Nephron (organoid): Measurements from ENCODE around the gene MIA2.

Experiments used
- H3K27ac Mint-ChIP-seq, 3 experiments: 2 replicates each; pipeline ENCODE4 v1.8.0; 2020; ENCODE audit warnings: mixed read lengths in 3 of 3, mild to moderate bottlenecking in 2 of 3, moderate library complexity in 1 of 3
- H3K27me3 Mint-ChIP-seq: 2 replicates; pipeline ENCODE4 v1.8.0; 2021; ENCODE audit warnings: low read depth, mild to moderate bottlenecking, moderate library complexity, mixed read lengths
- H3K36me3 Mint-ChIP-seq: 2 replicates; pipeline ENCODE4 v1.8.0; 2020; ENCODE audit warnings: low read depth, mixed read lengths
- H3K4me1 Mint-ChIP-seq: 2 replicates; pipeline ENCODE4 v1.8.0; 2020; ENCODE audit warnings: mixed read lengths
- H3K4me3 Mint-ChIP-seq, 3 experiments: 2 replicates each; pipeline ENCODE4 v1.8.0; 2020; ENCODE audit warnings: mild to moderate bottlenecking in 3 of 3, mixed read lengths in 3 of 3, moderate library complexity in 2 of 3
- H3K9me3 Mint-ChIP-seq: 2 replicates; pipeline ENCODE4 v1.8.0; 2020; ENCODE audit warnings: mixed read lengths
- TF ChIP-seq, protein P1 (sequence below), 3 experiments: fragments of 200-600 bp; sonication (generic); IDR thresholded peaks; one replicate each; pipeline ENCODE4 v1.5.0; 2021; ENCODE audit warnings: antibody characterized with exemption in 3 of 3; ENCODE audit not compliant: unreplicated experiment in 3 of 3

Gene MIA2

DNA sequence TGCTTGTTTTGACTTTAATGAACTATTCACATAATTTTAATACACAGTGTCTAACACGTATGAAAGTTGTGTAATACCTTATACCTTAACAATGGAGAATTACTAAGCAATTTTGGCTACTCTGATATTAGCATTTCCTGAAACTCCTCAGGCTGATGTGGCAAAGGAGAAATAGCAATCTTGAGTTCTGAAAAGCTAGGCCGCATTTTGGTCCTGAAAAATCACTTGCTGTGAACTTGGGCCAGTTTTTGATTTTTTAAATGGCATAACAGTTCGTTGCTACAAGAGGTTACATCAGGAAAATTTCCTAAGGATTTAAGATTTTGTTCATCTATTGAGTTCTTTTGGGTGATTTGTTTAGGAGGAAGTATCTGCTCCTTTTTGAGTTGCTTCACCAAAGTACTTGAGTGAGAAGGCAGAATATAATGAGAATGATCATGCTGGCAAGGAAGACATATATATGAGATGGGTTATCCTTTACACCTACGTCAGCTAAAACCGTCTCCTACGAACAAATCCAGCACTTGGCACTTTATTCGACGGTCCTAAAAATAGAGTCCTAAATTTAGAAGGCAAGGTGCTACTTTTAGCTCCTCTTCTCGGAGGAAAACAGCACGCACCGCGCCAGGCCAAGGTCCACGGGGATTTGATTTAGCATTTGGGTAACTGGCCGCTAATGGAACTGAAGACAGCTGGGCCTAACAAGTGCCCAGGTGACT, 32.2 kb downstream of the MIA2 start:
- TF ChIP-seq, protein P1, sequence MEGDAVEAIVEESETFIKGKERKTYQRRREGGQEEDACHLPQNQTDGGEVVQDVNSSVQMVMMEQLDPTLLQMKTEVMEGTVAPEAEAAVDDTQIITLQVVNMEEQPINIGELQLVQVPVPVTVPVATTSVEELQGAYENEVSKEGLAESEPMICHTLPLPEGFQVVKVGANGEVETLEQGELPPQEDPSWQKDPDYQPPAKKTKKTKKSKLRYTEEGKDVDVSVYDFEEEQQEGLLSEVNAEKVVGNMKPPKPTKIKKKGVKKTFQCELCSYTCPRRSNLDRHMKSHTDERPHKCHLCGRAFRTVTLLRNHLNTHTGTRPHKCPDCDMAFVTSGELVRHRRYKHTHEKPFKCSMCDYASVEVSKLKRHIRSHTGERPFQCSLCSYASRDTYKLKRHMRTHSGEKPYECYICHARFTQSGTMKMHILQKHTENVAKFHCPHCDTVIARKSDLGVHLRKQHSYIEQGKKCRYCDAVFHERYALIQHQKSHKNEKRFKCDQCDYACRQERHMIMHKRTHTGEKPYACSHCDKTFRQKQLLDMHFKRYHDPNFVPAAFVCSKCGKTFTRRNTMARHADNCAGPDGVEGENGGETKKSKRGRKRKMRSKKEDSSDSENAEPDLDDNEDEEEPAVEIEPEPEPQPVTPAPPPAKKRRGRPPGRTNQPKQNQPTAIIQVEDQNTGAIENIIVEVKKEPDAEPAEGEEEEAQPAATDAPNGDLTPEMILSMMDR (IDR thresholded peaks at IDR 0.05; ENCODE audit: unreplicated experiment in 3 of 3) = no peak
- Mint-ChIP-seq H3K4me3 (peak overlapping the region; percentile 88 to 96 (median 89)), H3K36me3 (peaks cover 8% of the 10 kb centered on the region), H3K27ac (peak overlapping the region; percentile 87 to 95 (median 90)), H3K4me1 (peaks cover 39% of the 10 kb centered on the region), H3K27me3 (no peaks in the 10 kb centered on the region), H3K9me3 (peaks cover 10% of the 10 kb centered on the region)

DNA sequence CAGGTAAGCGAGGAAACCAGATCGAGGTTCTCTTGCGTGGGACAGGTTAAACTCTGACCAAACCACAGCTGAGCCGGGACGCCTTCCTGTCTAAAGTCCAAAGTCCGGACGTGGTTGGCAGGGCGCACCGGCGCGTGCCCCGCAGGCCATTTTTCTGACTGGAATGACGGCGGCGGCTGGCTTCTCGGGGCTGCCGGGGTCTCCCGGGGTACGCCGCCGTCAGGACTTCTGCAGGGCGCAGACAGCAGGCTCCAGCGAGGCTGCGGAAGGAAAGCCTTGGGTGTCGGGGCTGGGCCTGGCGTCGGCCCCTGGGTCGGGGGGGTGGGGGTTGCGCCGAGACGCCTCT, 32.8 kb downstream of the MIA2 start:
- Mint-ChIP-seq H3K27me3 (no peaks in the 10 kb centered on the region), H3K27ac (peak overlapping the region; percentile 87 to 95 (median 90)), H3K4me3 (peak overlapping the region; percentile 88 to 96 (median 89)), H3K9me3 (peaks cover 12% of the 10 kb centered on the region), H3K4me1 (peaks cover 40% of the 10 kb centered on the region), H3K36me3 (peaks cover 14% of the 10 kb centered on the region)
- TF ChIP-seq, protein P1 (IDR thresholded peaks at IDR 0.05; ENCODE audit: unreplicated experiment in 3 of 3) = no peak

DNA sequence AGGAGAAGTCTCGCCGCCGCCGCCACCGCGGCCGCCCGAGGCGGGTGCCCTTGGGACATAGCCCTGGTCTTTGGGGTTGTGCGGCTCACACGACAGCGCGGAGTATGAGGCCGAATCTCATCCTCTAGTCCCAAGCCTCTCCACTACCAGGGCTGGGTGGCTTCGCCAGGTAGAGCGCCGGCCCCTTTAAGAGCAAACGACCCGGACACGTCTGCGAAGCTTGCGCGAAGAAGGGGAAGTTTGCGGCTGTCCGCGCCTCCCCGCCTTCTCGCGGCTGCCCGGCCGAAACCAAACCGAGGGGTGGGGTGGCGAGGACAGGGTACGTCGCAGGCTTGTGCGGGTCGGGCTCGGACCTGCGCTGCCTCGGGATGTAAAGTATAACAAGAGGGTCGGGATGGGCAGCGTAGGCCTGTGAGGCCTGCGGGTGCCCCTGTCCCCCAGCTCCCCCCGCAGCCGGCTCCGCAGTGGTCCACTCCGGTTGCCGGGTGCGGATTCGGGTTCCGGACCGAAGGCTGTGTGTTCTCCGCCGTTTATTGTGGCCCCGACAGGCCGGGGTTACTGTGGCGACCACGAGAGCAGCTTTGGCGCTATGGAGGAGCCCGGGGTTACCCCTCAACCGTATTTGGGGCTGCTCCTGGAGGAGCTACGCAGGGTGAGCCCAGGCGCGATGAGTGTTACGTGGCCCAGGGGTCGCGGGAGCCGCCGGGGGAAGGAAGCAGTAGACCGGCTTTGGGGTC, 33.3 kb downstream of the MIA2 start:
- Mint-ChIP-seq H3K4me1 (peaks cover 40% of the 10 kb centered on the region), H3K27me3 (no peaks in the 10 kb centered on the region), H3K27ac (peak overlapping the region; percentile 87 to 95 (median 90)), H3K9me3 (peaks cover 16% of the 10 kb centered on the region), H3K4me3 (peak overlapping the region; percentile 88 to 96 (median 89)), H3K36me3 (peaks cover 19% of the 10 kb centered on the region)
- TF ChIP-seq, protein P1 (IDR thresholded peaks at IDR 0.05; ENCODE audit: unreplicated experiment in 3 of 3) = no peak

DNA sequence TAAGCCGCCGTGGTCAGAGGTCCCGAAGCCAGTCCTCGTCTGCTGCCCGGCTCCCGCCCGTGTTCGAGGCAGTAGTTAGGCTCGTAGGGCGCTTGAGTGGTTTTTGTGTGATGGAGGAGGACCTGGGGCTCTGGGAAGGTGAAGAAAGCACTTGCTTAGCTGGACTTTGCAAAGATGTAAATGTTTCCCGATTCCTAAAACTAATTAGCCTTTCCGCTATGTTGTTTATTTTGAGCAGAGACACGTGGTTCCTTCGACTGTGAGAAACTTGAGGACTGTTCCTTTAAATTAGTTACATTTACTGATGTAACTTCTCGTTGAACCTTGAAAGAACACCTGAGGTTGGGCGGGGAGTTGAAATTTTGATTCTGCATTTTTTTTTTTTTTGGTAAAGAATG, 33.9 kb downstream of the MIA2 start:
- H3K4me1 Mint-ChIP-seq = peaks cover 40% of the 10 kb centered on the region
- H3K36me3 Mint-ChIP-seq = peaks cover 22% of the 10 kb centered on the region
- peaks cover 13% of the 10 kb centered on the region for H3K9me3 Mint-ChIP-seq
- TF ChIP-seq, protein P1 (IDR thresholded peaks at IDR 0.05; ENCODE audit: unreplicated experiment in 3 of 3) = no peak
- no peaks in the 10 kb centered on the region for H3K27me3 Mint-ChIP-seq
- peak overlapping the region; percentile 87 to 95 (median 90) for H3K27ac Mint-ChIP-seq
- H3K4me3 Mint-ChIP-seq = peak overlapping the region; percentile 88 to 96 (median 89)

DNA sequence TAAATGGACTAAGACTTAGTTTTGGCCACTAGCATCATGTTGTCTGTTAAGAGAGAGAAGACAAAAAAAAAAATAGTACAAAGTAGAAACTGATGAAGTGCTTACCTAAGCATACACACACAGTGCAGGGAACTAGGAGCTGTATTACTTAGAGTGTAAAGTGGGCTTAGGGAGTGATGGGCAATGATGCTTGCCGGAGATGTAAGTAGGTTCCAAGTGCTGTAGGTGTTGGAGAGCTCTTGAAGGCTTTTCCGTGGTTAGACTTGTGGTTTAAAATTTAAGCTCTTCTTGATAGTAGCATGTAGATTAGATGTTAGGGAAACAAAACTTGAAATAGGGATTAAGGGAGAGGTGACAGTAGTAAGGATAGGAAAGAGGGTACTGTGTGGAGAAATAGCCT, 34.7 kb downstream of the MIA2 start:
- H3K4me1 Mint-ChIP-seq = peaks cover 40% of the 10 kb centered on the region
- TF ChIP-seq, protein P1 (IDR thresholded peaks at IDR 0.05; ENCODE audit: unreplicated experiment in 3 of 3) = no peak
- no peaks in the 10 kb centered on the region for H3K27me3 Mint-ChIP-seq
- peak overlapping the region; percentile 88 to 96 (median 89) for H3K4me3 Mint-ChIP-seq
- H3K9me3 Mint-ChIP-seq = peaks cover 17% of the 10 kb centered on the region
- peaks cover 27% of the 10 kb centered on the region for H3K36me3 Mint-ChIP-seq
- peak overlapping the region; percentile 58 to 90 (median 87) for H3K27ac Mint-ChIP-seq
